HepG2 (cell line): ENCODE data around the gene COBL. TPM values are rescaled to one million over a fixed set of nuclear protein-coding genes. Genes with fewer than 3 reads are reported as not detected.

ENCODE experiments used
- ATAC-seq: fragments of 200-7000 bp; cut with Tn5 transposase; 3 replicates; pipeline ENCODE4 v1.9.1; 2020; ENCODE audit warnings: mild to moderate bottlenecking, moderate library complexity
- BruUV-seq: library from RNA; stranded (reverse); fragments of 400-500 nt; replicated peaks from 2 replicates; lab custom pipeline; 2021; lab: Mats Ljungman, UMichigan
- CTCF ChIA-PET: fragments of 300-600 bp; formaldehyde crosslinking; extraction: SDS; loops from one replicate; lab custom pipeline; 2021; ENCODE audit warnings: low total read pairs, inconsistent platforms, low intra/inter-chr PET ratio; lab: Yijun Ruan, JAX
- POLR2A ChIA-PET: fragments of 350-600 bp; sonication (Branson Sonifier 250); formaldehyde crosslinking; loops from one replicate; lab custom pipeline; 2020; ENCODE audit warnings: antibody characterized with exemption, inconsistent platforms; lab: Yijun Ruan, JAX
- DNase-seq: peaks from one replicate; pipeline ENCODE4 v3.0.0-alpha.2; 2015; ENCODE audit warnings: low spot score
- FAIRE-seq: peaks from 3 replicates; lab custom pipeline; 2011; peaks lifted over from hg19 to GRCh38; lab: Jason Lieb, UNC
- H2AFZ ChIP-seq: one replicate; pipeline ENCODE4 v1.6.1; 2011; ENCODE audit warnings: low read length, inconsistent platforms
- H3K27ac ChIP-seq: fragments of 300-600 bp; 3 replicates; pipeline ENCODE4 v1.8.0; 2011; ENCODE audit warnings: mixed run types, mild to moderate bottlenecking, mixed read lengths, low read length, inconsistent platforms; ENCODE audit not compliant: insufficient read depth; ENCODE audit errors: extremely low read length
- H3K27me3 ChIP-seq, 2 experiments: fragments of 200-600 bp in 1 of 2; 2 replicates in 1 of 2; 3 replicates in 1 of 2; pipeline versions ENCODE4 v1.6.0 to v1.8.0; 2011; ENCODE audit warnings: low read length in 2 of 2, mild to moderate bottlenecking in 2 of 2, moderate library complexity in 2 of 2, inconsistent platforms in 1 of 2; ENCODE audit not compliant: insufficient read depth in 2 of 2, control insufficient read depth in 1 of 2
- H3K36me3 ChIP-seq, 2 experiments: fragments of 200-600 bp in 1 of 2; replicated peaks in 1 of 2; 2 replicates in 1 of 2; 3 replicates in 1 of 2; pipeline versions ENCODE4 v1.5.1 to v1.8.0; 2011; ENCODE audit warnings: low read length in 2 of 2, inconsistent platforms in 1 of 2; ENCODE audit not compliant: insufficient read depth in 2 of 2, control insufficient read depth in 1 of 2
- H3K4me1 ChIP-seq: 2 replicates; pipeline ENCODE4 v1.5.1; 2012; ENCODE audit warnings: low read length, inconsistent platforms; ENCODE audit not compliant: insufficient read depth
- H3K4me2 ChIP-seq: 2 replicates; pipeline ENCODE4 v1.6.0; 2011; ENCODE audit warnings: low read depth, low read length, inconsistent platforms
- H3K4me3 ChIP-seq, 3 experiments: fragments of 200-600 bp in 1 of 3; sonication (generic), shearing (Covaris generic) in 1 of 3; replicated peaks in 1 of 3; 2 replicates each; pipeline ENCODE4 v1.5.1; 2011 to 2016; ENCODE audit warnings: low read length in 3 of 3, inconsistent platforms in 2 of 3, low read depth in 2 of 3, mild to moderate bottlenecking in 2 of 3, control low read depth in 1 of 3, mixed read lengths in 1 of 3; ENCODE audit not compliant: insufficient read depth in 1 of 3
- H3K79me2 ChIP-seq: one replicate; pipeline ENCODE4 v1.6.1; 2011; ENCODE audit warnings: low read length, inconsistent platforms; ENCODE audit not compliant: insufficient read depth
- H3K9ac ChIP-seq: 2 replicates; pipeline ENCODE4 v1.6.0; 2011; ENCODE audit warnings: mild to moderate bottlenecking, low read depth, low read length, inconsistent platforms; ENCODE audit not compliant: insufficient read depth
- H3K9me3 ChIP-seq: 2 replicates; pipeline ENCODE4 v1.5.1; 2012; ENCODE audit warnings: mild to moderate bottlenecking, low read length
- H4K20me1 ChIP-seq: 2 replicates; pipeline ENCODE4 v1.6.0; 2011; ENCODE audit warnings: inconsistent platforms, mild to moderate bottlenecking, low read length, moderate library complexity; ENCODE audit not compliant: insufficient read depth
- CHD2 ChIP-seq: IDR thresholded peaks from 2 replicates; pipeline ENCODE4 v1.6.1; 2011; ENCODE audit warnings: low read depth, low read length, improper control_type of control experiment
- EZH2 ChIP-seq: conservative IDR thresholded peaks from 2 replicates; pipeline ENCODE4 v1.6.1; 2012; ENCODE audit warnings: mild to moderate bottlenecking, low read depth, low read length, moderate library complexity
- NFKBIZ ChIP-seq: IDR thresholded peaks from 2 replicates; pipeline ENCODE4 v1.6.1; 2018; ENCODE audit warnings: missing genetic modification reagents, missing compliant biosample characterization
- POLR2AphosphoS5 ChIP-seq: IDR thresholded peaks from 2 replicates; pipeline ENCODE4 v1.6.1; 2012; ENCODE audit warnings: low read depth, low read length
- RARA ChIP-seq: IDR thresholded peaks from 2 replicates; pipeline ENCODE4 v1.6.1; 2016; ENCODE audit warnings: missing genetic modification reagents, missing compliant biosample characterization
- RFX1 ChIP-seq: fragments of 450-650 bp; IDR thresholded peaks from 2 replicates; pipeline ENCODE4 v1.6.1; 2017
- SNAI1 ChIP-seq: sonication (generic); formaldehyde crosslinking; IDR thresholded peaks from 2 replicates; pipeline ENCODE4 v1.5.0; 2020; ENCODE audit warnings: mild to moderate bottlenecking, missing genetic modification reagents, borderline replicate concordance
- TCF7 ChIP-seq: sonication (generic); IDR thresholded peaks from 2 replicates; pipeline ENCODE4 v1.6.1; 2016; ENCODE audit warnings: antibody characterized with exemption, low read depth
- TGIF2 ChIP-seq: IDR thresholded peaks from 2 replicates; pipeline ENCODE4 v1.6.1; 2016; ENCODE audit warnings: control low read depth, missing compliant biosample characterization
- TRIM22 ChIP-seq: fragments of 450-650 bp; IDR thresholded peaks from 2 replicates; pipeline ENCODE4 v1.6.1; 2017
- ZBTB42 ChIP-seq: sonication (generic); formaldehyde crosslinking; IDR thresholded peaks from 2 replicates; pipeline ENCODE4 v1.5.0; 2020; ENCODE audit warnings: mild to moderate bottlenecking, missing genetic modification reagents
- ZMYM3 ChIP-seq: sonication (generic); formaldehyde crosslinking; IDR thresholded peaks from 2 replicates; pipeline ENCODE4 v1.5.1; 2020; ENCODE audit warnings: mild to moderate bottlenecking, missing genetic modification reagents
- ZNF7 ChIP-seq: IDR thresholded peaks from 2 replicates; pipeline ENCODE4 v1.6.1; 2016; ENCODE audit warnings: missing biosample characterization, missing genetic modification reagents
- WGBS: methylation state at CpG from one replicate; pipeline ENCODE4 v1.1.6; 2017; ENCODE audit warnings: low lambda C conversion rate; 5-methylcytosine and 5-hydroxymethylcytosine counted together
- in situ Hi-C: cut with HindIII; loops from 2 replicates; pipeline ENCODE4 v1.10.0; 2017; ENCODE audit warnings: low pct_unique_long_range_greater_than_20kb; ENCODE audit not compliant: extremely low pct_ligation_motif_present
- intact Hi-C: fragments of 100-400 bp; cut with micrococcal nuclease; formaldehyde crosslinking; loops from one replicate; pipeline ENCODE4 v1.10.0; 2022; ENCODE audit not compliant: unreplicated experiment
- polyA plus RNA-seq, 8 experiments: library from polyadenylated mRNA; depleted of rRNA in 3 of 8; stranded (reverse) in 7 of 8; unstranded in 1 of 8; fragments of >200 nt; fragmentation: Illumina TruSeq in 4 of 8; extraction: Trizol in 4 of 8; gene quantifications; 2 replicates each; pipeline versions ENCODE4 v1.2.1 to v1.2.3, GENCODE V29; 2011 to 2016; ENCODE audit warnings: low read depth in 4 of 8, missing spikeins in 1 of 8, mixed read lengths in 1 of 8; ENCODE audit not compliant: insufficient read depth in 1 of 8
- total RNA-seq, 5 experiments: library from RNA; depleted of rRNA; stranded (reverse); fragments of >200 nt; fragmentation: Illumina TruSeq; extraction: Trizol; gene quantifications; 2 replicates each; pipeline ENCODE4 v1.2.3, GENCODE V29; 2016; ENCODE audit warnings: low read depth in 1 of 5

Gene COBL
- total and polyA plus RNA-seq, 2 of the 13 experiments (the other 11 are each of a cell fraction or from before 2014, with no cell fraction given), result 3.8 to 4.9 TPM

- BruUV-seq, result no TSS peak
- CTCF ChIA-PET, result no interaction called here
Observed at GRCh38 chr7:51054231-51054630, 262.4 kb downstream of the COBL start.

More at GRCh38 chr7:51054231-51054630, 262.4 kb downstream of the COBL start:
- no peaks in the 10 kb centered on the region for H3K79me2 ChIP-seq
- in situ Hi-C loops (no loop called here), intact Hi-C loops (no loop called here)
- DNase-seq (no peak), ATAC-seq (no peak), FAIRE-seq (no peak)
- 93% methylated on average over 8 of the region's 8 CpGs for WGBS
- no peak overlapping the region for H3K27ac ChIP-seq
- no peaks in the 10 kb centered on the region for H3K36me3 ChIP-seq
- H3K9ac ChIP-seq, result no peak overlapping the region
- H3K27me3 ChIP-seq, result no peaks in the 10 kb centered on the region
- no peaks in the 10 kb centered on the region for H4K20me1 ChIP-seq
- no peak overlapping the region for H2AFZ ChIP-seq
- H3K4me3 ChIP-seq, result no peak overlapping the region
- H3K4me1 ChIP-seq, result no peaks in the 10 kb centered on the region
- POLR2A ChIA-PET, result no interaction called here
- TF ChIP-seq ZMYM3 (CRISPR knock-in tag) (no peak), NFKBIZ (CRISPR knock-in tag) (no peak), CHD2 (no peak), TGIF2 (no peak), SNAI1 (CRISPR knock-in tag) (no peak), ZBTB42 (CRISPR knock-in tag) (no peak), POLR2AphosphoS5 (no peak), RFX1 (no peak), RARA (CRISPR knock-in tag) (no peak), ZNF7 (no peak), TCF7 (no peak), EZH2 (no peak), TRIM22 (no peak)
- H3K4me2 ChIP-seq, result no peak overlapping the region
- H3K9me3 ChIP-seq, result no peaks in the 10 kb centered on the region
